Amniotic stem cell (primary cell): ENCODE results near the gene RAB35.

Experiments
- DNase-seq: peaks from one replicate; lab custom pipeline; 2025; lab: John Stamatoyannopoulos, UW

Gene RAB35

GRCh38 chr12:120103371-120103770, 13.2 kb downstream of the RAB35 start:
- DNase-seq = no peak

GRCh38 chr12:120103044-120103338, 13.6 kb downstream of the RAB35 start:
- no peak for DNase-seq

DNA sequence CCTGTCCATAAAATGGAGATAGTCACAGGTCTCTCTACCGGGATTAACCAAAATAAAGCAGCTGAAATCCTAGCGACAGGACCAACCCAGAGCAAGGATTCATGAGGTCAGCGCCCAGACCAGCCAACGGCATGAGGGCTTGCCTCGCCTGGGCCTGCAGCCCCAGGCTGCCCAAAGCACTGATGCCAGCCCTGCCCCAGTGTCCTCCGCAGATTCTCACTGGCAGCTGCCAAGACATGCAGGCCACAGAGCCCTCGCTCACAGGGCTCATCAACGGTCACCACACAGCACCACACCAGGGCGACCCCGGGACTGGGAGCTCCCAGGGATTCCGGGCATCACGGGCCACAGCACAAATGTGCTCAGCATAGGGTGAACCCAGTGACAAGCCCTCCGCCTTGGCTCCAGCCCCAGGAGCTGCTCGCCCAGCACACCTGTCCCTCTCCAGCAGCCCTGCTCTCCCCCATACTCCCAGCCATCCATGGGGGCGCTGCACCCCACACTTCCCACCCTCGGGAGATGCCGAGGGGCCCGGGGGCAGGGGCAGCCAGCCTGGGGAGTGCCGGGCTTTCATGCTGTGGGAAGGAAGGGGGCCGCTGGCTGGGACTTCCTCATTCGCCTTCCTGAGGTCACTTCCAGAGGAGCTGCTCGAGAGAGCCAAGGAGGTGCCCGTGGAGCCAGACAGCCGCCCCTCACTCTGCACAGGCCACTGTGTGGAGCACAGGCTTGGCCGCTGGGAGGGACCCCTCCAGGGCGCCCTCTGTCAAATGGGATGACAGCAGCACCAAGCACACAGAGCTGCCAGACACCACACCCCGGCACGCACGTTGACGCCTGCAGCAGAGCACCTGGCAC, 14.1 kb downstream of the RAB35 start:
- DNase-seq = no peak

DNA sequence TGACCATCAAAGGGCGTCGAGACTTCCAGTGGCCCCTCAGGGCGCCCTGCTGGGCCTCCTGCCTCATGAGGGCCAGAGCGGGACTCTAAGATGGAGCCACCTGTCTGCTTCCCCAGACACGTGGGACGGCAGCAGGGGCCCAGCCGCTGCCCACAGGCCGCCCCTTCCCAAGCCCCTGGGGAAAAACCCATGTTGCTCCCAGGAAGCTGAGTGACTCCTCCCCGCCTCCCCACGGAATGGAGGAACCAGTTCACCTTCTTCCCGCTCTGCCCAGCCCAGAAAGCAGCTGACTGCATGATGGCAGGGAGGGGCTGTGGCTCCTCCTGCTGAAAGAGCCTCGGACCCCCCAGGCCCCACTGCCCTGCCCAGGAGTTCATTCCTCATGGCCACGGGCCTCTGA, 14.9 kb downstream of the RAB35 start:
- DNase-seq = no peak

- DNase-seq = no peak
These were observed 15.4 kb downstream of the RAB35 start for GRCh38 chr12:120101182-120101581.

GRCh38 chr12:120100630-120101029, 15.9 kb downstream of the RAB35 start:
- no peak for DNase-seq

DNA sequence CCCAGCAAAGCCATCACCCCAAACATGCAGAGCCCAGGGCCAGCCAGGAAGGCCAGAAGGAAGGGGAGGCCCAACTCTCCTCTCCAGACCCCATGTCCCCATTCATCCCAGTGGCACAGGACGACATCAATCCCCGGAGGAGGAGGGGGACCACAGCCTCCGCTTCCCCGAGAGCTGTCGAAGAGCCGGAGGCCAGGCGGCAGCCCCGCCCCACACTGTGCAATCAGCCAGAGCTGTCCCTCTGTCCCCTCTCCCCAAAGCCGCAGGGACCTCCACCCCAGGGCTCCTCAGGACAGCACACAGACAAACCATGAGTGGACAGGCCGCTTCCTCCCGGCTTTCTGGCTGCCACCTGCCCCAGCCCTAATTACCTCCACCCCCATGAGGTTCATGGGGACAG, 16.8 kb downstream of the RAB35 start:
- no peak for DNase-seq

- DNase-seq = no peak
These were observed 17.6 kb downstream of the RAB35 start for GRCh38 chr12:120098756-120099470.

- DNase-seq = no peak
These were observed 19.8 kb downstream of the RAB35 start for GRCh38 chr12:120096671-120097202.

GRCh38 chr12:120095736-120096135, 20.8 kb downstream of the RAB35 start:
- DNase-seq = no peak

GRCh38 chr12:120095331-120095730, 21.2 kb downstream of the RAB35 start:
- DNase-seq = no peak

DNA sequence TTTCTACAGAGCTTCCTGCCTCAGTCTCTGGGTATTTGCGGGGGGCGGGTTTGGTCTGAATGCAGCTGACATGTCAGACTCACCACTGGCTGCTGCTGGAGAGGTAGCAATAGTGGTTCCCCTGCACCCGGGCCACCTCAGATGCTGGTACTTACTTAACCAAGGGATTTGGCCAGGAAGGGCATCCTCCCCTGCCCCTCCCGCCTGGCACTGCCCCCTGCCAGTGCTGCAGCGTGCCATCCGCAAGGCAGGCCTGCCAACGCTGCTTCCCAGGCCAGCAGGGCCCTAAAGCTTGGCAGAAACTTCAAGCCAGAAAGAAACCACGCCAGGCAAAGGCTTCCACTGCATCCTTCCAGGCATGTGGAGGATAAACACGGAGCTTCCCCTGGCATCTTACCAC, 22.1 kb downstream of the RAB35 start:
- DNase-seq = no peak

GRCh38 chr12:120093592-120094355, 22.8 kb downstream of the RAB35 start:
- no peak for DNase-seq

GRCh38 chr12:120093336-120093591, 23.3 kb downstream of the RAB35 start:
- no peak for DNase-seq

DNA sequence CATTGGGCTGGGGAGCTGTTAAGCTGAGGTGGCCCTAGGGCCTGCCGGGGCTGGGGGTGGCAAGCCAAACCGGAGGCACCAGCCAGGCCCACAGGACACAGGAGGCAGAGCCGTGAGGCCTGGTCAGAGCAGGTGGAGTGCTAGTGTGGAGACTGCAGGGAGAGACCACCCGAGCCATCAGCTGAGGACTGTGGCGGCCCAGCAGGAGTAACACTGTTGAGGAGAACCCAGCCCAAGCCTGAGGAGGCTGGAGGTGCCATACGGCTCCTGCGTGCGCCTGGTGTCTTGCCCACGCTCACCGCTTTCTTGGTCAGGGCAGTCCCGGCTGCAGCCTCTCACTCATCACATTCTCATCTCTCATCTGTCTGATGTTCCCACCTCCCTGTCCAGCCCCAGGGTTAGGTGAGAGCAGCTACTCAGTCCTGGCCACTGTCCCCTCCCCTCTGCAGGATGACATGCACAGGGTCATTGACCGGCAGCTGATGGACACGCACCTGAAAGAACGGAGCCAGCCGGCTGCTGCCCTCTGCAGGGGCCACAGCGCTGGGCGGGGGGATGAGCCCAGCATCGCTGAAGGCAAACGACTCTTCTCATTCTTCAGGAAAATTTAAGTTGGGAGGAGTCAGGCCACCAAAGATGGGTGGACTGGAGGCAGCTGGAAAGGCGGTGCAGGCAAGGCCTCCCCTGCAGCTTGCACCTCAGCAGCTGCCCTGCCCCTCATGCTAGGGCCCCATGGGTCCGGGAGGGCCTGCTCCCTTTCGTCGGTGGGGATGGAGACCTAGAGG, 23.8 kb downstream of the RAB35 start:
- DNase-seq = no peak

- DNase-seq = no peak
These were observed 25.0 kb downstream of the RAB35 start for GRCh38 chr12:120091371-120092090.

GRCh38 chr12:120090626-120091295, 25.8 kb downstream of the RAB35 start:
- no peak for DNase-seq

DNA sequence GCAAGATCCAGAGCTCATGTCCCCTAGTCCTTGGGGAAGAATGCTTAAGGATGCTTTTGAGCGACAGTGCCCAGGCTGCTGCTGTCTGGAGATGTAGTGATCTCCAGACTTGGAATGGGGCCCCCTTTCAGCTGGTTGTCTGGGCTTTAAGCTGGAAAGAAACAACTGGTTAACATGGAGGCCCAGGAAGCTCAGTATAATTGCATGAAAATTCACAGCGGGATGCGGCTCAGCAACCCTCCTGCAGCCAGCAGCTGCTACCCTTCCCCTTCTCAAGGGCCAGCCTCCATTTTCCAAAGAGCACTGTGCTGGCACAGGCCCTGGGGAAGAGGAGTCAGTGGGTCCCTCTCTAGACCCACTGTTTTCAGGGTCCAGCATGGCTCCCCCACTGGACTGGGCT, 26.3 kb downstream of the RAB35 start:
- no peak for DNase-seq

DNA sequence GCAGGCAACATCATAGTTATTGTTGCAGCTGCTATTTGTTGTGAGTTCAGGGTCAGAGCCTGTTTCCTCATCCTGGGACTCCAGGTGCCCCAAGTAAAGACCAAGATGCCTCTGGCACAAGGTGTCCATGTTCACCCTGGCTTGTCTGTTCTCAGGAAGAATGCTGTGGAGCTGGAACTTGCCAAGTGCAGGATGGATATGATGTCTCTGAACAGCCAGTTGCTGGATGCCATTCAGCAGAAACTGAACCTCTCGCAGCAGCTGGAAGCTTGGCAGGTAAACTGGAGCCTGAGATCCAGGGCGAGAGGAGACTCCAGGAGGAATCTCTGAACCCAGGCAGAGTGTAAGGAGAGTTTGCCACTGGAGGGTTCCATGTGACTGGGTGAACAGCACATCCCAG, 26.8 kb downstream of the RAB35 start:
- DNase-seq = no peak

DNA sequence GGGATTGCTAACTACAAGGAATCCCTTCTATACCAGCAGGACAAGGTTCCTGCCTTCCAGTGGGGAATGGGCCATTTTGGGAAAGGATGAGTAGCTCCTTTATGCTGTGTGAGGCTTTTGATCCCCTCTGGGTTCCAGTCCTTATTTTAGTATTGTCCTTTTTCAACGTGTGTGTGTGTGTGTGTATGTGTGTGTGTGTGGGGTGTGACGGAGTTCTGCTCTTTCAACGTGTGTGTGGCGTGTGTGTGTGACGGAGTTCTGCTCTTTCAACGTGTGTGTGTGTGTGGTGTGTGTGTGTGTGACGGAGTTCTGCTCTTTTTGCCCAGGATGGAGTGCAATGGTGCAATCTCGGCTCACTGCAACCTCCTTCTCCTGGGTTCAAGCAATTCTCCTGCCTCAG, 27.4 kb downstream of the RAB35 start:
- no peak for DNase-seq
